HG02678 (cell line): ENCODE measurements around the gene IL24.

Experiments used
- ATAC-seq: cut with Tn5 transposase; IDR thresholded peaks from one replicate; pipeline ENCODE4 v1.9.1; 2021; ENCODE audit warnings: mild to moderate bottlenecking, moderate library complexity; ENCODE audit not compliant: unreplicated experiment

IL24 gene

GRCh38 chr1:206947255-206947654, 50.0 kb downstream of the IL24 start:
- no peak for ATAC-seq

GRCh38 chr1:206949208-206949607, 52.0 kb downstream of the IL24 start:
- no peak for ATAC-seq

GRCh38 chr1:206949641-206950040, 52.4 kb downstream of the IL24 start:
- no peak for ATAC-seq

- no peak for ATAC-seq
Measured at GRCh38 chr1:206951318-206952100, 54.3 kb downstream of the IL24 start.

- ATAC-seq: no peak
Measured at GRCh38 chr1:206952171-206952570, 54.9 kb downstream of the IL24 start.

GRCh38 chr1:206953126-206953525, 55.9 kb downstream of the IL24 start:
- no peak for ATAC-seq

- ATAC-seq: no peak
Measured at GRCh38 chr1:206953626-206954025, 56.4 kb downstream of the IL24 start.
